Activated naive CD4-positive, alpha-beta T cell (primary cell): ENCODE data around the gene GALK1.

ENCODE experiments used
- DNase-seq, 4 experiments: peaks; one replicate each; lab custom pipeline; 2025; lab: John Stamatoyannopoulos, UW

The GALK1 gene

GRCh38 chr17:75750661-75751423, 14.2 kb downstream of the GALK1 start:
- DNase-seq = no peak

- peak; percentile 75 to 94 (median 85) for DNase-seq
Observed at GRCh38 chr17:75749545-75750389, 15.2 kb downstream of the GALK1 start.

- DNase-seq = no peak
Observed at GRCh38 chr17:75748706-75749105, 16.3 kb downstream of the GALK1 start.

DNA sequence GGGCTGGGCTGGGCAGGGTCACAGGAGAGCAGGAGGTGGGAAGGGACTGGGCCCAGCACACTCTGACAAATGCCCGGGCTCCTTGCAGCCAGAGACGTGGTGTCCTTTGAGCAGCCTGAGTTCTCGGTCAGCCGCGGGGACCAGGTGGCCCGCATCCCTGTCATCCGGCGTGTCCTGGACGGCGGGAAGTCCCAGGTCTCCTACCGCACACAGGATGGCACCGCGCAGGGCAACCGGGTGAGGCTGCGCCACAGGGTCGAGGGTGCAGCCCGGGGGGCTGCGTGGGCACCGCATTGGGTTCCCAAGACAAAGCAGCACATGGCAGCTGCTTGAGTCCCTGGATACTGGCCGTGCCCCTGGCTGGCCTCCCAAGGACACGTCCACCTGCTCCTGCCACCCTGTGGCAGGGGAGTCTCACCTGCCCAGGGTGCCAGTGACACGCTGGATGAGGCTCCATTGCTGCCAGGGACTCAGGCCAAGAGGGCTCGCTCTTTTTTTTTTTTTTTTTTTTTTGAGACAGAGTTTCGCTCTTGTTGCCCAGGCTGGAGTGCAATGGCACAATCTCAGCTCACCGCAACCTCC, 21.3 kb downstream of the GALK1 start:
- no peak for DNase-seq

GRCh38 chr17:75742337-75742736, 22.7 kb downstream of the GALK1 start:
- no peak for DNase-seq

DNA sequence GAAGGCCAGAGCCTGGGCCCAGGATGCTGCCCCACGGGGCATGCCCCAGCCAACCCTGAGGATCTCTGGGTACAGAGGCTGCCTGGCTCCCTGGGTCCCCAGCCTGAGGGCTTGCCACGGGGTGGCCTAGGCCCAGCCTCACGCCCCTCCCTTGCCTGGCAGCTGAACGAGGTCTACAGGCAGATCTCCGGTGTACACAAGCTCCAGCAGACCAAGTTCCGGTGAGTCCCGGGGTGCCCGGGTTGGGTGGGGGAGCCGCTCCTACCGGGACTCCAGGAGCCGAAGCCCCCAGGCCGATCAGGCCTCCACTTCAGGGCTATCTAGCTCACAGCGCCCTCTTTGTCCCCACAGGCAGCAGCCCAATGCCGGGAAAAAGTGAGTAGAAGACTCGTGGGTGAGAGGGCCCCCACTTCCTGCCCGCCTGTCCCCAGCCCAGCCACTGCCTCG, 24.3 kb downstream of the GALK1 start:
- DNase-seq = no peak

GRCh38 chr17:75740215-75740614, 24.8 kb downstream of the GALK1 start:
- DNase-seq = no peak

GRCh38 chr17:75739801-75740200, 25.2 kb downstream of the GALK1 start:
- DNase-seq = no peak

DNA sequence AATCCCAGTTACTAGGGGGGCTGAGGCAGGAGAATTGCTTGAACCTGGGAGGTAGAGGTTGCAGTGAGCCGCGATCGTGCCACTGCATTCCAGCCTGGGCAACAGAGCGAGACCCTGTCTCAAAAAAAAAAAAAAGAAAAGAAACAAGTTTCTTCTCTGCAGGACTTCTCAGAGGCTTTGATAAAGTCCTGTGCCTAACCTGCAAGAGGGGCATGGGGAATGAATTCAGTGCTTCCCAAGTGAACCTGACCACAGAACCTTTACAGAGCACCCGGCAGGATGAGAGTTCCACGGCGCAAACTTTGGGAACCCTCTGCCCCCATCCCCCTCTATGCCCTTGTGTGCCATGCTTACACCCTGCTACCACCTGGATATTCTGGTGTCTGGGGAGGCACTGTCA, 25.8 kb downstream of the GALK1 start:
- DNase-seq = no peak

GRCh38 chr17:75738218-75738802, 26.7 kb downstream of the GALK1 start:
- DNase-seq = no peak

GRCh38 chr17:75737133-75737962, 27.6 kb downstream of the GALK1 start:
- DNase-seq = no peak

GRCh38 chr17:75736173-75736835, 28.7 kb downstream of the GALK1 start:
- DNase-seq = no peak

DNA sequence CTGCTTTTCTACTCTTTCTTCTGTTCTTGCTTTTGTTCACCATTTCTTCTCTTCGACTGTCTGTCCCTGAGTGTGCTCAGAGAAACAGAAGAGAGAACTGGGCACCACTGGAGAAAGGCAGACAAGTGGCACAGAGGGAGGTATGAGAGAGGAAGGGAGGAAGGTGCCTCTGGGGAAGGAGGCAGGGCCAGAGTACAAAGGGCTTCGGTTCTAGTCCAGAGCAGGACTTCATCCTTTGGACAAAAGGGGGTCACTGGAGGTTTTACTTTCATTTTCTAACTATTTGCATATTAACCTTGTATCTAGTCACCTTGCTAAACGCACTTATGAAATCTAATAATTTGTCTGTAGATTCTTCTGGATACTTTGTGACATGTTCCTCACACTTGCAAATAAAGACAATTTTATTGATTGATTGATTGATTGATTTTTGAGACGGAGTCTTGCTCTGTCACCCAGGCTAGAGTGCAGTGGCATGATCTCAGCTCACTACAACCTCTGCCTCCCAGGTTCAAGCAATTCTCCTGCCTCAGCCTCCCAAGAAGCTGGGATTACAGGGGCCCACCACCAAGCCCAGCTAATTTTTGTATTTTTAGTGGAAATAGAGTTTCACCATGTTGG, 30.2 kb downstream of the GALK1 start:
- no peak for DNase-seq

DNA sequence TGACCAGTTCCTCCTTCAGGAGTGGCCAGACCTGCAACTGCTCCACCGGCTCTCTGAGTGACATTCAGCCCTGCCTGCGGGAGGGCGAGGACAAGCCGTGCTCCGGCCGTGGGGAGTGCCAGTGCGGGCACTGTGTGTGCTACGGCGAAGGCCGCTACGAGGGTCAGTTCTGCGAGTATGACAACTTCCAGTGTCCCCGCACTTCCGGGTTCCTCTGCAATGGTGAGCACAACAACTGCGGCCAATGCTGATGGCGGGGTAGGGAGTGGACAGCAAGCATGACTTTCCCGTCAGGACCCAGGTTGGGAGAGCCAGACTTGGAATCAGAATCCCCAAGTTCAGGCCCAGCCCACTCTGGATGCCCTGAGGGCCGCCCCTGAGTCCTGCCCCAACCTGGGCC, 31.5 kb downstream of the GALK1 start:
- no peak for DNase-seq

DNA sequence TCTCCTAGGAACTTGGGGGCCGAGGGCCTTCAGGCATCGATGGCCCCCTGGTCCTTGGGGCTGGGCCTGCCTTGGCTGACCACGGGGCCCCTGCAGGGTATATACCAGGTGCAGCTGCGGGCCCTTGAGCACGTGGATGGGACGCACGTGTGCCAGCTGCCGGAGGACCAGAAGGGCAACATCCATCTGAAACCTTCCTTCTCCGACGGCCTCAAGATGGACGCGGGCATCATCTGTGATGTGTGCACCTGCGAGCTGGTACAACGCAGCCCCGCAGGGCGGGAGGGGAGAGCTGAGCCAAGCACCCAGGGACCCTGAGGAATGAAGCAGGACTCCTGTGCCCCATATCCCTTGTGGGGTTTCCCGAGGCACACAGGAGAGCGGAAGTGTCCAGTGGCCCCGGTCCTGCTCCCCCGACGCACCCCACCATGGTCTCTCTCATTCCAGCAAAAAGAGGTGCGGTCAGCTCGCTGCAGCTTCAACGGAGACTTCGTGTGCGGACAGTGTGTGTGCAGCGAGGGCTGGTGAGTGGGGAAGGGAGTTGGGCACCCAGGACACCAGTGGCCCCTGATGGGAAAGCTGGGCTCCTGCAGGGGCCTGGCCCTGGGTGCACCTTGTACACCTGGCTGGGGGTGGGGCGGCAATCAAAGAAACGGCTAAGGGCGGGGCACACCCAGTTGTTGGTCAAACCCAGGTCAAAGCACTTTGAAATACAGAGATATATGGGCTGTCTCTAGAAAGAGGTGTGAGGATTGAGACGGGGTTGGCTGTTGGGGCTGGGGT, 33.1 kb downstream of the GALK1 start:
- no peak for DNase-seq

- DNase-seq = no peak
Observed at GRCh38 chr17:75731086-75731715, 33.8 kb downstream of the GALK1 start.

GRCh38 chr17:75730065-75730464, 34.9 kb downstream of the GALK1 start:
- no peak for DNase-seq

- no peak for DNase-seq
Observed at GRCh38 chr17:75729351-75729750, 35.6 kb downstream of the GALK1 start.

DNA sequence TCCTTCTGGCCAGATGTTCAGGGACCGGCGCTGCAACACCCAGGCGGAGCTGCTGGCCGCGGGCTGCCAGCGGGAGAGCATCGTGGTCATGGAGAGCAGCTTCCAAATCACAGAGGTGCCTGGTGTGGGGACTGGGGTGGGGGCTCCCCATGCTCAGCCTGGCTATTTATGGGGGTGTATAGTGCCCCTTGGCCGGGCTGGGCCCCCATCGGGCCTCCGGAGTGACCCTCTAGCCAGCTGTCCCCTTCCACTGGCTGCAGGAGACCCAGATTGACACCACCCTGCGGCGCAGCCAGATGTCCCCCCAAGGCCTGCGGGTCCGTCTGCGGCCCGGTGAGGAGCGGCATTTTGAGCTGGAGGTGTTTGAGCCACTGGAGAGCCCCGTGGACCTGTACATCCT, 37.6 kb downstream of the GALK1 start:
- DNase-seq = no peak
